Natural killer cell (primary cell): ENCODE results near the gene ZNF775. TPM values are rescaled to one million over a fixed set of nuclear protein-coding genes. Genes with fewer than 3 reads are reported as not detected.

ENCODE experiments used
- ATAC-seq, 3 donors: fragments of 150-1000 bp in 2 of 3; fragments of 200-7000 bp in 1 of 3; cut with Tn5 transposase; 1 replicate in 1 of 3; 2 replicates in 2 of 3; pipeline ENCODE4 v1.10.0; 2021; ENCODE audit warnings: mild to moderate bottlenecking in 2 of 3, moderate library complexity in 2 of 3
- DNase-seq, 2 donors: peaks; one replicate each; pipeline versions ENCODE4 v3.0.0 to v3.0.0-alpha.2; 2013 to 2021; ENCODE audit warnings: mixed read lengths in 1 of 2
- H3K27ac ChIP-seq: one replicate; pipeline ENCODE4 v1.5.1; 2013; ENCODE audit warnings: mild to moderate bottlenecking, low read length
- H3K27me3 ChIP-seq: one replicate; pipeline ENCODE4 v1.6.1; 2013; ENCODE audit warnings: low read length; ENCODE audit not compliant: control insufficient read depth, insufficient read depth
- H3K36me3 ChIP-seq: one replicate; pipeline ENCODE4 v1.6.1; 2013; ENCODE audit warnings: low read length; ENCODE audit not compliant: control insufficient read depth, insufficient read depth
- H3K4me1 ChIP-seq: one replicate; pipeline ENCODE4 v1.6.1; 2013; ENCODE audit warnings: low read length; ENCODE audit not compliant: control insufficient read depth, insufficient read depth
- H3K4me3 ChIP-seq: one replicate; pipeline ENCODE4 v1.5.1; 2013; ENCODE audit warnings: low read length
- H3K9me3 ChIP-seq: one replicate; pipeline ENCODE4 v1.6.1; 2013; ENCODE audit warnings: low read length; ENCODE audit not compliant: control insufficient read depth, insufficient read depth
- H3K27ac Mint-ChIP-seq, 2 donors: one replicate each; pipeline ENCODE4 v1.8.0; 2022; ENCODE audit warnings: mild to moderate bottlenecking in 2 of 2, mixed read lengths in 2 of 2, moderate library complexity in 1 of 2
- H3K27me3 Mint-ChIP-seq, 2 donors: one replicate each; pipeline ENCODE4 v1.8.0; 2022; ENCODE audit warnings: low read depth in 2 of 2, mixed read lengths in 2 of 2
- H3K36me3 Mint-ChIP-seq: one replicate; pipeline ENCODE4 v1.8.0; 2022; ENCODE audit warnings: mixed read lengths
- H3K4me1 Mint-ChIP-seq, 2 donors: one replicate each; pipeline ENCODE4 v1.8.0; 2022; ENCODE audit warnings: mixed read lengths in 2 of 2
- H3K4me3 Mint-ChIP-seq: one replicate; pipeline ENCODE4 v1.8.0; 2022; ENCODE audit warnings: mild to moderate bottlenecking, moderate library complexity, mixed read lengths
- H3K9me3 Mint-ChIP-seq, 2 donors: one replicate each; pipeline ENCODE4 v1.8.0; 2022; ENCODE audit warnings: mixed read lengths in 2 of 2
- WGBS: methylation state at CpG from one replicate; pipeline ENCODE4 v1.1.7; 2013; ENCODE audit warnings: missing lambda C conversion rate; ENCODE audit not compliant: insufficient coverage; 5-methylcytosine and 5-hydroxymethylcytosine counted together
- intact Hi-C: fragments of 100-400 bp; cut with micrococcal nuclease; formaldehyde crosslinking; loops from one replicate; pipeline ENCODE4 v1.14.2; 2022
- total RNA-seq, 4 donors: library from RNA; stranded (reverse); fragments of 120-200 nt in 1 of 4; gene quantifications; one replicate each; pipeline versions ENCODE4 v1.2.3 to v1.2.4, GENCODE V29; 2013 to 2022
- TF ChIP-seq, protein P1 (sequence below): fragments of 200-600 bp; IDR thresholded peaks from one replicate; pipeline ENCODE4 v1.8.0; 2022; ENCODE audit warnings: antibody characterized with exemption

Gene ZNF775
- total RNA-seq, 3 donors from 2014 or later (not counting 1 experiment from before 2014, with no cell fraction given): 1.3 to 2.7 (median 1.6) TPM

DNA sequence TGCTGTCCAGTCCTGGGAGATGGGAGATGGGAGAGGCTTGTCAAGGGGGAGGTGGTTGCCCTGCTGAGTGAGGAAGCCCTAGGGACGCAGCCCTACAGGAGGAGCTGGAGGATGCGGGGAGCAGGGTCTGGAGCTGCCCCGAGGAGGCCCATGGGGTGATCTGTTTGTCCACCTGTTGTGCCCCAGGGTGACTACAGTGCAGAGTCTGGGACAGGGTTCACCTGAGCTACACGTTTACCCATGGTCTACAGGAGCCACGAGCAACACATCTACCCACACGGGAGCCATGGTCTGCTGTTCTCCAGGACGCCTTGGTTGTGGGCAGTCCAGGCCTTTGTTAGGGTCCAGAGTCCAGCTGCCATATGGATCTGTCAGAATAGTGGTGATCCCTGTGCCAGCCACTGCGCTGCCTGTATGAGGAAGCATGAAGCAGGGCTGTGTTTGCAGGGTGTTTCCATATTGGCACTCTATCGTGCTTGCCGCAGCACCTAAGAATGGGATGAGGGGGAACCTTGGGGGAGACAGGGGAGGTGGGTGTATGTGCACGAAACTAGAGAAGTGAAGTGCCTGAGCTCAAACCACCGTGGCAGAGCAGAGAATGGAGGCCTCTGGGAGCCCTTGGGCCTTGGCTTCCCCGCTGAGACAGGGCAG, 23.7 kb downstream of the ZNF775 start:
- TF ChIP-seq, protein P1, sequence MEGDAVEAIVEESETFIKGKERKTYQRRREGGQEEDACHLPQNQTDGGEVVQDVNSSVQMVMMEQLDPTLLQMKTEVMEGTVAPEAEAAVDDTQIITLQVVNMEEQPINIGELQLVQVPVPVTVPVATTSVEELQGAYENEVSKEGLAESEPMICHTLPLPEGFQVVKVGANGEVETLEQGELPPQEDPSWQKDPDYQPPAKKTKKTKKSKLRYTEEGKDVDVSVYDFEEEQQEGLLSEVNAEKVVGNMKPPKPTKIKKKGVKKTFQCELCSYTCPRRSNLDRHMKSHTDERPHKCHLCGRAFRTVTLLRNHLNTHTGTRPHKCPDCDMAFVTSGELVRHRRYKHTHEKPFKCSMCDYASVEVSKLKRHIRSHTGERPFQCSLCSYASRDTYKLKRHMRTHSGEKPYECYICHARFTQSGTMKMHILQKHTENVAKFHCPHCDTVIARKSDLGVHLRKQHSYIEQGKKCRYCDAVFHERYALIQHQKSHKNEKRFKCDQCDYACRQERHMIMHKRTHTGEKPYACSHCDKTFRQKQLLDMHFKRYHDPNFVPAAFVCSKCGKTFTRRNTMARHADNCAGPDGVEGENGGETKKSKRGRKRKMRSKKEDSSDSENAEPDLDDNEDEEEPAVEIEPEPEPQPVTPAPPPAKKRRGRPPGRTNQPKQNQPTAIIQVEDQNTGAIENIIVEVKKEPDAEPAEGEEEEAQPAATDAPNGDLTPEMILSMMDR: no peak
- intact Hi-C loops: no loop called here
- Mint-ChIP-seq H3K36me3 (no peaks in the 10 kb centered on the region), H3K27ac (no peak overlapping the region), H3K4me1 (peaks cover 29% of the 10 kb centered on the region in 2 donors), H3K4me3 (no peak overlapping the region), H3K9me3 (no peaks in the 10 kb centered on the region), H3K27me3 (no peaks in the 10 kb centered on the region)
- WGBS: 92% methylated on average over 13 of the region's 13 CpGs
- no peak overlapping the region for H3K27ac ChIP-seq
- H3K9me3 ChIP-seq: no peaks in the 10 kb centered on the region
- no peak for DNase-seq
- peaks cover 35% of the 10 kb centered on the region for H3K4me1 ChIP-seq
- no peak overlapping the region for H3K4me3 ChIP-seq
- ATAC-seq: no peak
- H3K27me3 ChIP-seq: no peaks in the 10 kb centered on the region
- no peaks in the 10 kb centered on the region for H3K36me3 ChIP-seq

DNA sequence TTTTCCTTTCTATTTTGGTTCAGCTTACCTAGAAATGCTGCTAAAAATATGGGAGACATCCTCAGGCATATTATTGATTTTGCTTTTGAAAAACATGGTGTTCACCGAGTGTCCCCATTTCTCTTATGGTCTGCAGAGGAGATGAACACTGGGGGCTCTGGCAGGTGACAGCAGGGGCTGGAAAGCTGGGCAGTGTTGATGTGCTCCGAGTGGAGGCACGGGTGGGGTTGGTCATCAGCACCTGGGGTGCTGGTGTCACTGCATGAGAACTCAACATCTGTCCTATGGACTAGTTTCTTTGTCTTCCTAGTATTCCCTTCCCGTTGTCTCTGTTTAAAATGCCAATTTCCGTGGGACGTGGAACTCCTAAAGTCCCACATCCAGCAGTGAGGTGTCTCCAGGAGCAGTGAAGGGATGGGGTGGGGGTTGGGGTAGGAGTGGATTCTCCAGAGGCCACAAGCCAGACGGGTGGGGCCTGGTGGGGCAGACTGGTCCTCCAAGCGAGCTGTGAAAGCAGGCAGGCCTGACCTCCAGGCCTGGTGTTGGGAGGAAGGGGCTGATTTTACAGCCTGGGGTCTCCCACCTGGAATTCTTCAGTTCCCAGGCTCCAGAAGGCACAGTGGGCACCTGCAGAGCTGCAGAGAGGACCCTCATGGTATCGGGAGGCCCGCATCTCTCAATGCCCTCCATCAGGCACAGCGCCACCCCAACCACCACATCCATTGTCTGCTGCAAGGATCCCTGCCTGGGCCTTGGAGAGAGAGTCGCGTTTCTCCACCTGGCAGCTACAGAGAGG, 24.4 kb downstream of the ZNF775 start:
- Histone ChIP-seq H3K36me3 (peaks cover 2% of the 10 kb centered on the region), H3K27me3 (no peaks in the 10 kb centered on the region), H3K4me1 (peaks cover 35% of the 10 kb centered on the region), H3K4me3 (no peak overlapping the region), H3K27ac (peak overlapping the region; percentile 99), H3K9me3 (no peaks in the 10 kb centered on the region)
- peaks cover 29 to 30% of the 10 kb centered on the region in 2 donors for H3K4me1 Mint-ChIP-seq
- WGBS: 96% methylated on average over 13 of the region's 13 CpGs
- H3K9me3 Mint-ChIP-seq: no peaks in the 10 kb centered on the region
- DNase-seq: no peak
- no peaks in the 10 kb centered on the region for H3K27me3 Mint-ChIP-seq
- ATAC-seq: no peak
- TF ChIP-seq, protein P1: no peak
- intact Hi-C loops: loop anchor here (2.0 kb wide), 2 partner anchors 25 to 35 kb away; partner anchors contain the start of genes REPIN1 and ZNF775
- H3K36me3 Mint-ChIP-seq: no peaks in the 10 kb centered on the region
- peak overlapping the region; percentile 90 to 91 for H3K27ac Mint-ChIP-seq
- no peak overlapping the region for H3K4me3 Mint-ChIP-seq

DNA sequence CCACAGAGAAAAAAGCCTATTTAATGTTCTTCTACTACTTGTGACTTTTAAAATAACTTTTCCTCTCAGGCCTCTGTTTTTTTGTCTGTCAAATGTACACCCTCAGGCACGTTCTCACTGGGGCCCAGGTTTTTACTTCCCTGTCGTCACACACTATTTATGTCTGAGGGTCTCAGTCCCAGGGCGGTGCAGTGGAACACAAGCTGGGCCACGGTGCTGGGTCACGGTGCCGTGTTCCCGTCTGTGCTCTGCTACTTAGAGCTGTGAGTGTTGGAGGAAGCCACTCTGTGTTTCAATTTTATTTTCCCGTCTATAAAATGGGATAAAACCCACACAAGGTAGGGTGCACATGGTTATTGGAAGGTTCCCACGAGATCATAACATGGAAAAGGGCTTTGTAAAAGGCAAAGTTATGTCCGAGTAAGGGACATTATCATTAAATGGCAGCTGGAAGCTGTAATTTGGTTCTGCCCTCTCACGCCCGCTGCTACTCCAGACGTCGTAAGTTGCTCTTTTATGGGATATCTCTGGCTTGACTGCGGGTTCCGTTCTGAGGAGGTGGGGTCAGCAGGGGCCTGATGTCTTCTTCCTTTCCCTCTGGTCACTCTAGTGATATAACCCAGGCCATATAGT, 25.2 kb downstream of the ZNF775 start:
- Histone ChIP-seq H3K4me1 (peaks cover 39% of the 10 kb centered on the region), H3K36me3 (peaks cover 4% of the 10 kb centered on the region), H3K4me3 (peak overlapping the region; percentile 87), H3K9me3 (no peaks in the 10 kb centered on the region), H3K27me3 (no peaks in the 10 kb centered on the region), H3K27ac (peak overlapping the region; percentile 99)
- H3K4me1 Mint-ChIP-seq: peaks cover 34 to 37% of the 10 kb centered on the region in 2 donors
- H3K27ac Mint-ChIP-seq: peak overlapping the region; percentile 90 to 91
- peak overlapping the region; percentile 94 for H3K4me3 Mint-ChIP-seq
- 34% methylated on average over 15 of the region's 16 CpGs for WGBS
- TF ChIP-seq, protein P1: no peak
- H3K9me3 Mint-ChIP-seq: no peaks in the 10 kb centered on the region
- peak; percentile 24 to 35 for DNase-seq
- intact Hi-C loops: loop anchor here (2.0 kb wide), 2 partner anchors 25 to 35 kb away; partner anchors contain the start of genes REPIN1 and ZNF775
- H3K27me3 Mint-ChIP-seq: no peaks in the 10 kb centered on the region
- no peak for ATAC-seq
- H3K36me3 Mint-ChIP-seq: no peaks in the 10 kb centered on the region
